Kidney (tissue), 22 donors: ENCODE measurements around the gene TMEM270. TPM values are rescaled to one million over a fixed set of nuclear protein-coding genes. Genes with fewer than 3 reads are reported as not detected.

ENCODE experiments used
- DNase-seq, 5 donors: peaks; one replicate each; pipeline ENCODE4 v3.0.0-alpha.2; 2013 to 2020
- FAIRE-seq: peaks from 2 replicates; lab custom pipeline; 2012; peaks lifted over from hg19 to GRCh38; lab: Jason Lieb, UNC
- H3K27ac ChIP-seq, 2 donors: one replicate each; pipeline ENCODE4 v1.7.0; 2013; ENCODE audit warnings: low read depth in 2 of 2, low read length in 2 of 2, inconsistent platforms in 1 of 2
- H3K27me3 ChIP-seq: one replicate; pipeline ENCODE4 v1.7.1; 2013; ENCODE audit warnings: low read length, inconsistent platforms; ENCODE audit not compliant: control insufficient read depth, insufficient read depth
- H3K36me3 ChIP-seq, 3 donors: one replicate each; pipeline versions ENCODE4 v1.7.0 to v1.7.1; 2013; ENCODE audit warnings: low read length in 3 of 3, control low read depth in 1 of 3, inconsistent platforms in 1 of 3; ENCODE audit not compliant: insufficient read depth in 3 of 3, control insufficient read depth in 2 of 3
- H3K4me1 ChIP-seq, 3 donors: one replicate each; pipeline versions ENCODE4 v1.7.0 to v1.7.1; 2013; ENCODE audit warnings: low read length in 3 of 3, inconsistent platforms in 1 of 3, low read depth in 1 of 3; ENCODE audit not compliant: control insufficient read depth in 2 of 3, insufficient read depth in 2 of 3
- H3K4me3 ChIP-seq, 3 donors: one replicate each; pipeline versions ENCODE4 v1.7.0 to v1.8.1; 2013; ENCODE audit warnings: low read length in 3 of 3, control low read depth in 1 of 3, inconsistent platforms in 1 of 3
- H3K9ac ChIP-seq, 3 donors: one replicate each; pipeline versions ENCODE4 v1.7.0 to v1.7.1; 2013; ENCODE audit warnings: low read length in 3 of 3, control low read depth in 1 of 3, inconsistent platforms in 1 of 3
- H3K9me3 ChIP-seq, 3 donors: one replicate each; pipeline versions ENCODE4 v1.7.0 to v1.7.1; 2013; ENCODE audit warnings: low read length in 3 of 3, control low read depth in 1 of 3, inconsistent platforms in 1 of 3; ENCODE audit not compliant: control insufficient read depth in 2 of 3, insufficient read depth in 1 of 3
- CTCF ChIP-seq: IDR thresholded peaks from 3 replicates; pipeline ENCODE4 v1.5.1; 2012; ENCODE audit warnings: mild to moderate bottlenecking, moderate library complexity, borderline replicate concordance; ENCODE audit not compliant: insufficient read depth; ENCODE audit errors: extremely low read depth
- intact Hi-C: fragments of 100-400 bp; cut with DNase I; formaldehyde crosslinking; loops from one replicate; pipeline ENCODE4 v1.11.1; 2022
- long read RNA-seq, 10 donors: library from polyadenylated mRNA in 1 of 10; unstranded in 1 of 10; transcript quantifications; one replicate each; pipeline ENCODE4 v2.0.0 and lab custom pipeline, GENCODE V29; 2021 to 2026
- polyA plus RNA-seq: library from polyadenylated mRNA; stranded (reverse); fragments of 350-450 nt; fragmentation: Illumina TruSeq; extraction: RNeasy Lipid Tissue Mini Kit (QIAGEN cat#74804); gene quantifications from one replicate; pipeline ENCODE4 v1.2.3, GENCODE V29; 2014; ENCODE audit warnings: low read depth, low replicate concordance; ENCODE audit not compliant: insufficient read depth
- total RNA-seq: library from RNA; stranded (reverse); fragmentation: NEBNext Ultra II Directional; extraction: Animal tissue kit (Norgen Biotek cat#: 25700); gene quantifications from one replicate; pipeline ENCODE4 v1.2.1, GENCODE V29; 2021
- donor health status: control.
- donor health status: control.
- donor health status: control.
- donor health status: control.
- donor health status: control.
- donor health status: DM: yes; HTN: yes; CAD: no.
- donor health status: Normal renal cell carcinoma (clear cell type).

The TMEM270 gene
- total RNA-seq (0.50 TPM), polyA plus RNA-seq (not detected)
- long read RNA-seq, donor 1, result 0 reads
- long read RNA-seq, donor 2, result 0 reads
- long read RNA-seq, donor 3, result 0 reads
- long read RNA-seq, donor 4, result 0 reads
- long read RNA-seq, donor 5, result 0 reads
- long read RNA-seq, donor 6, result 0 reads
- long read RNA-seq, donor 7, result 0 reads
- long read RNA-seq, donor 8, result 0 reads
- long read RNA-seq, donor 9, result 0 reads
- long read RNA-seq, donor 10, result 0 reads

- H3K4me3 ChIP-seq, result no peak within 1 kb of the TSS
- no peak within 1 kb of the TSS for H3K9ac ChIP-seq
Measured at GRCh38 chr7:73860859-73861258, at the start of gene TMEM270. Gene TMEM270 (plus strand): TSS chr7:73861159. CDS start chr7:73861195, 36 bp downstream.

GRCh38 chr7:73811760-73812168 is 49.2 kb upstream of the TMEM270 start:
- no peaks in the 10 kb centered on the region for H3K9me3 ChIP-seq
- H3K27ac ChIP-seq, result no peak overlapping the region
- H3K36me3 ChIP-seq, result no peaks in the 10 kb centered on the region
- H3K27me3 ChIP-seq, result no peaks in the 10 kb centered on the region
- intact Hi-C loops, result no loop called here
- no peak overlapping the region for H3K4me3 ChIP-seq
- FAIRE-seq, result no peak
- no peaks in the 10 kb centered on the region for H3K4me1 ChIP-seq
- peak; percentile 61 to 87 (median 67) for DNase-seq
- no peak overlapping the region for H3K9ac ChIP-seq
- peak; percentile 81 for TF ChIP-seq CTCF

More at GRCh38 chr7:73860859-73861258, at the start of gene TMEM270:
- peak in 1 of 5 donors; percentile 53 for DNase-seq
- no peak for FAIRE-seq
- intact Hi-C loops, result no loop called here
- no peak for TF ChIP-seq CTCF
- Histone ChIP-seq H3K9me3 (no peaks in the 10 kb centered on the region), H3K27me3 (no peaks in the 10 kb centered on the region), H3K27ac (no peak within 1 kb of the TSS), H3K4me1 (no peaks in the 10 kb centered on the region), H3K36me3 (no peaks in the 10 kb centered on the region)

GRCh38 chr7:73812996-73813395 is 48.0 kb upstream of the TMEM270 start:
- intact Hi-C loops, result no loop called here
- no peaks in the 10 kb centered on the region for H3K27me3 ChIP-seq

More at GRCh38 chr7:73812996-73813395, 48.0 kb upstream of the TMEM270 start:
- DNase-seq (no peak), FAIRE-seq (no peak)
- no peak for TF ChIP-seq CTCF
- H3K9me3 ChIP-seq, result no peaks in the 10 kb centered on the region
- no peaks in the 10 kb centered on the region for H3K36me3 ChIP-seq
- H3K27ac ChIP-seq, result no peak overlapping the region
- H3K4me3 ChIP-seq, result no peak overlapping the region
- H3K4me1 ChIP-seq, result no peaks in the 10 kb centered on the region
- H3K9ac ChIP-seq, result no peak overlapping the region
